KOPT-K1 (cell line): ENCODE data around the gene ARPIN.

Experiments used
- H3K27ac ChIP-seq: fragments of 200-600 bp; sonication (generic); 2 replicates; pipeline ENCODE4 v1.5.1; 2016; ENCODE audit warnings: antibody characterized with exemption, mild to moderate bottlenecking, low read depth, low read length; ENCODE audit not compliant: poor library complexity, severe bottlenecking
- H3K36me3 ChIP-seq: fragments of 200-600 bp; sonication (generic); 2 replicates; pipeline ENCODE4 v1.5.1; 2017; ENCODE audit warnings: antibody characterized with exemption, mild to moderate bottlenecking, low read length, moderate library complexity; ENCODE audit not compliant: insufficient read depth
- H3K9me3 ChIP-seq: fragments of 200-600 bp; sonication (generic); 2 replicates; pipeline ENCODE4 v1.5.1; 2017; ENCODE audit warnings: antibody characterized with exemption, low read length, mild to moderate bottlenecking; ENCODE audit not compliant: insufficient read depth, poor library complexity, severe bottlenecking

The ARPIN gene

DNA sequence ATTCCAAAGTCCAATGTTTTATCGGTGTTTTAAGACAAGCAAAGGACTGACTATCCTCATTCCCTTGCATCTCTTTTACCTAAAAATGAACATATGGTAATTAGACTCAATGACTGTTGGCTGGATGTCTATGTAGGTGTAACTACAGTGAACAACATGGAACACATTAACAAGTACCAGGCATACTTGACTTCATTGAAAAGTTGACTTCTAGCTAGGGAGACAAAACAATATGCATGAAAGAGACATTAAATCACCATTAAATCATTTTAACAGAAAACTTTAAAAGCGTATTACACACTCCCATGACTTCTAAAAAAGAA, 63.8 kb downstream of the ARPIN start:
- Histone ChIP-seq H3K27ac (no peak overlapping the region), H3K9me3 (no peaks in the 10 kb centered on the region), H3K36me3 (peaks cover 10% of the 10 kb centered on the region; the same call in 1 of the 2 replicates)

DNA sequence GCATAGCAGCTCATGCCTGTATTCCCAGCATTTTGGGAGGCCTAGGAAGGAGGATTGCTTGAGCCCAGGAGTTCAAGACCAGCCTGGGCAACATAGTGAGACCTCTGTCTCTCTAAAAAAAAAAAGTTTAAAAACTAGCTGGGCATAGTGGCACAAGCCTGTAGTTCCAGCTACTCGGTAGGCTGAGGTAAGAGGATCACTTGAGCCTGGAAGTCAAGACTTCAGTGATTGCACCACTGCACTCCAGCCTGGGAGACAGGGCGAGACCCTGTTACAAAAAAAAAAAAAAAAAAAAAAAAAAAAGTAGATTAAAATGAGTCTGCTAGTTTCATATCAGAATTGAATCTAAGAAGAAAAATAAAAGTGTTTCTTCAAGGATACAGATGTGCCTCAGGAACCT, 65.7 kb downstream of the ARPIN start:
- H3K27ac ChIP-seq, result no peak overlapping the region

DNA sequence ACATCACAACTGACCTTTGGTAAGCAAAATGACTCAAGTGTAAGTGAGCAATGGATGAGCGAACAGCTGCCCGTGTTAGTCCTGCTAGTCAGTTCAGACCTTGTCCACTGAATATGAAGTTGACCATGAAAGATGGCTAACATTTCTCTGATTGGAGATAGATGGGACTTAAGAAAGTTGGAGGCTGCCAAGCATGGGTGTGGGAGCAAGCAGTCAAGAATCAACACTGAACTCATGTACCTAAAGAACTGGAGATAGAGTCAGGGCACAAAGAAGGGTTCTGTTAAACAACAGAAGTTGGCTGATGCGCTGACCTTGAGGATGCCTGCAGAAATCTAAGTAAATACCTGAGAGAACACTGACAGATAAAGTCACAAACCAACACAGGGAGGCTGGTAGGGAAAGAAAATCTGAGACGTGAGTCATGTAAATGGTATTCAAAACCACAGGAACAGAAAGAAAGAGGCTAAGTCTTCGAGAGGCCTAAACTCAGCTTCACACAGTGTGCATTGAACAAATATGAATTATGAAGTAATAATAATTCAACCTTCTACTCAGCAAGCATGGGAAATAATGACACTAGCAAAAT, 67.4 kb downstream of the ARPIN start:
- Histone ChIP-seq H3K9me3 (no peaks in the 10 kb centered on the region), H3K27ac (no peak overlapping the region), H3K36me3 (0 out of 2 replicates have a peak, but pooled peaks cover 7% of the 10 kb centered on the region)

More for the DNA sequence above, 65.7 kb downstream of the ARPIN start:
- Histone ChIP-seq H3K9me3 (no peaks in the 10 kb centered on the region), H3K36me3 (peaks cover 6% of the 10 kb centered on the region; the same call in 1 of the 2 replicates)
